Activated CD4-positive, alpha-beta T cell treated with anti-CD3 and anti-CD28 coated beads for 48 hours (primary cell): ENCODE measurements around the gene GATM.
A peak's percentile ranks its signal among the peaks of the same experiment; 100 is the strongest.
"Not testable (repeated sequence)": the region's sequence is repeated elsewhere in the genome, so short reads cannot be mapped to it uniquely, and the experiment has no call there.

Experiments used
- DNase-seq: peaks from one replicate; pipeline ENCODE4 v3.0.0-alpha.2; 2020

The GATM gene

DNA sequence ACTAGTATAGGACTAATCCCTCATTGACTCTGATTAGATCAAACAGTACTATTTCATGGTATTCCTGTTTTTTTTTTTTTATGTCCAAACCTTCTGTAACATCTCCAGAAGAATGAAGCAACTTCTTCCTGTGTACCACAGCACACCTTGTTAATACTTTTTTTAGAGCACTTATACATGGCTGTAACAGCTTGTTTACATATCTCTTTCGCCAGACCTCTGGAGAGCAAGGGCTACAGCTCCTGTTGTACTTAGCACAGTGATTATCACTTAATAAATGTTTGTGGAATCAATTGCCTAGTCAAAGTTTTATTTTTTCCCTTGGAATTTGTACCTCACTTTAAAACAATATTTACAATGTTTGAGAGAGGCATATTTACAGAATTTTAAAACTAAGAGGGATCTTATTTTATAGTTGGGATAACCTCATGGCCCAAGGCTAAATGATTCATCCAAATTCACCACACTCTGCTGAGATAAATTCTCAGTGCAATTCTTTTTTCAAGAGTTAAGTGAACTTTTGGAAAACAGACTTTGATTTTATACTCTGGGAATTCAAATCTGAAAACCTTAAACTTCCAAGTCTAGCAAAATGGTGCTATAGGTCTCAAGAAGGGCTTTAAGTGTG lies 9.2 kb upstream of the GATM start:
- no peak for DNase-seq

DNA sequence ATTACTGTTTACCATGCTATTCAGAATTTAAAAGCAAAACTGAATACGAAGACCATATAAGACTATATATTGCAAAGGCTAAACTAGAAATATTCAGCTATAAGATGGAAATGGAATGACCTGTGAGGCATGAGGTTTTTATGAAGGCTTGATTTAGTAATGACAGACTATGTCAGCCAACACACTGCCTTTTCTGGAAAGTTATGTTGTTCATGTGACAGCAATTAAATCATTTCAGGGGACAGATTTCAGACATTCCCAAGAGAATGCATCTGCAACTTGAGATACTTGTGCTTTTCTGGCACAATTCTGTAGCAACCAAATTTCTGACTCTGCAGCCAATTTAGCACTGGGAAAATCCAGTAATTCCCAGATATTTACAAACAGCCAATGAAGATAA lies 8.6 kb upstream of the GATM start:
- no peak for DNase-seq

DNA sequence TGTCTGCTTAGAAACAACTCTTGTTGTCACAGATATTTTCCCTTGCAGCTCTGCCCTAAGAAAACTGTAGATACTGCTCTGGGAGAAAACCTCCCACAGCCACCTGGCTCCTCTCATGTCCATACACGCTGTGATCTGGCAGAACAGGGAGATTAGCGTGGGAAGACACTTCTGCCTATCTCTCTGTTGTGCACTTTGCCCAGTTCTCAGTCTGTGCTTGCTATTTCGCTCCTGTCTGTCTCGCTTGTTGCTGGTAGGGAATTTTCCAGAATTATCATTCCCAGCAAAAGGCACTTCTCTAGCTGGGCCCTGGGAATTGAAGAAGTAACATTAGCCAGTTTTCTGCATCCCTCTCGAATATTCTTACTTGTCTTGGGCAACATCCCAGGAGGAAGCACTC lies 8.1 kb upstream of the GATM start:
- no peak for DNase-seq

DNA sequence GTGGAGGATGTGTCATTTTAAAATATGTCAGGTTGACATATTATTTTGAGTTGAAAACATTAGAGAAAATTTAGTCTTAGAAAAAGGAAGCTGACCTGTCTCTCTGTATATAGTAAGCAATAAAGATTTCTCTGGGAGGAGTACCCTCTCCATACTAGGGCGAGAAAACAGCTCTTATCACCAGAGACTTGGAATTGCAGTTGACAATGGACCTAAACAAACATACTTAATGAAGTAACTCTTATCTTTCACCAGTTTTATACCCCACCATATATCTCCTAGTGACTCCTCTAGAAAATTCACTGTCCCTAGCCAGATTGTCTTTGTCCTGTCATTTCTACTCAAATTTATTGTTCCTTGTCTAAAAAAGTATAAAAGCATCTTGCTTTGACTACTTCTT lies 7.2 kb upstream of the GATM start:
- DNase-seq = no peak

DNA sequence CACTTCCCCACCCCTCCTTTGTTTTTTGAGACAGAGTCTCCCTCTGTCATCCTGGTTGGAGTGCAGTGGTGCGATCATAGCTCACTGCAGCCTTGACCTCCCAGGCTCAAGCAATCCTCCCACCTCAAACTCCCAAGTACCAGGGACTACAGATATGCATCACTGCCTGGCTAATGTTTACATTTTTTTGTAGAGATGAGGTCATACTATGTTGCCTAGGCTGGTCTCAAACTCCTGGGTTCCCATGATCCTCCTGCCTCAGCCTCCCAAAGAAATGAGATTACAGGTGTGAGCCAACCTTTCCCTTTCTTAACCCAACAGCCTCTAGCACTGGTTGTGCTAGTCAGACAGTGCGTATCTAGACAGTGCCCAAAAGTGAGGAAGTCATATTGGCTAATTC lies 6.4 kb upstream of the GATM start:
- no peak for DNase-seq

DNA sequence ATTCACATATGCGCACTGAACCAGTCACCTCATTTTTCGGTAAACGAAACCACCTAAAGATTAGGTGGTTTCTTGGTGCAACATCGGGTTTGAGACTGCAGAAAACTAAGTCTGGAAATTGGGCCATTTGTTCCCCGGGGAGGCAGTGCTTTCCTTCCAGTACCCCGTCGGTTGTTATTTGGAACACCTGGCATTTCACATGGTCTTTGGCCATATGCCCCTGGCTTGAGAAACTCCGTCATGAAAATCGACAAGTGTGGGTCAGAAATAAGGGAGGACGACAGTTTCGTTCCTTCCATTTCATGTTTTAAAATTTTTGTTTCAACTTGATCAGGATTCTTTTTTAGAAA lies 544 bp upstream of the GATM start:
- no peak for DNase-seq

DNA sequence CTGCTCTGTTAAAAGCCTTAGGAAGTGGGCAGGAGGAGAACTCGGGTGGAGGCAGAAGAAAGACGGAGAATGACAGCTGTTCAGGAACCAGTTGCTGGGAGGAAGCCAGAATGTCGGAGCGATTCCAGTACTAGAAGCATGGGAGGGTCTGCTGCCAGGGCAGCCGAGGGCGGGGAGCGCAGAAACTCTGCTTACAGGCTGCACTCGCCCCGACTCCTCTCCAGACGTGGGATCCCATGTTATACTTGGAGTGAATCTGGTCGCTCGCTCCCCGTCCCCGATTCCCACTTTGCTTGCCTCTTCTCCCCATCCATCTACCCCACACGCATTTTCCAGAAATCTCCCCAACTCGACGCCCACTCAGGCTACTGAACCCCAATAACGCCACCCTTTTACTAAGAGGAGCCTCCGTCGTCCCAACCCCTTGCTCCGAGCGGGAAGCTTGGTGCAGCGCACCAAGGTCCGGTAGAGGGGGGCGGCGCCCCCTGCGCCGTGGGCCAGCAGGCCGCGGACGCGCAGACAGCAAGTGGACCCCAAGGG lies 665 bp downstream of the GATM start:
- peak; percentile 6 for DNase-seq

DNA sequence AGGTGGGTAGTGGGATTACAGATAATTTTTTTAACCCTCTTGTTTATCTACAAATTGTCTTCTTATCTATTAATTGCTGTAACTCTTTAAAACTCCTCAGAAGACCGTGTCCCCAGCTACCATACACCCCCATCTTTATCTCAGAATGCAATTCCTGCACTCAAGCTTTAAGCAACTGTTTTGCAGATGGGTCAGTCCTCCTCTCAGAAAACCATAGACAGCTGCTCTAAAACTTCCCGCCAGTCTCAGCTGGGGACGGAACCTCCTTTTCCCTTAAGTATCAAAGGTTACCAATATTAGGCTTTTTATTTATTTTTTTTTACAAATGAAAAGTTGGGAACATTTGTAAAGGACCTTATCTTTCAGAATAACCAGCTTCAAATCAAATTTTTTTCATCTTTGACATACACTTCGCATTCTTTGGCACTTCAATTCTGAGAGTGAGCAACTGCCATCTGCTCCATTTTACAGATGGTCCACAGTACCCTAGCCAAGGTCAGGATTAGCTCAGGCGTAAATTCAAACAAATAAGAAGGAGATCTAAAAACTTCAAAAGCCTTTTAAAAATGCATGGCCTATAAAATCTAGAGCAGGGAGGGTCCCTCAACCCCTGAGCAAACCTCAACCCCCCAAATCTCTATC lies 1.3 kb downstream of the GATM start:
- DNase-seq = no peak

DNA sequence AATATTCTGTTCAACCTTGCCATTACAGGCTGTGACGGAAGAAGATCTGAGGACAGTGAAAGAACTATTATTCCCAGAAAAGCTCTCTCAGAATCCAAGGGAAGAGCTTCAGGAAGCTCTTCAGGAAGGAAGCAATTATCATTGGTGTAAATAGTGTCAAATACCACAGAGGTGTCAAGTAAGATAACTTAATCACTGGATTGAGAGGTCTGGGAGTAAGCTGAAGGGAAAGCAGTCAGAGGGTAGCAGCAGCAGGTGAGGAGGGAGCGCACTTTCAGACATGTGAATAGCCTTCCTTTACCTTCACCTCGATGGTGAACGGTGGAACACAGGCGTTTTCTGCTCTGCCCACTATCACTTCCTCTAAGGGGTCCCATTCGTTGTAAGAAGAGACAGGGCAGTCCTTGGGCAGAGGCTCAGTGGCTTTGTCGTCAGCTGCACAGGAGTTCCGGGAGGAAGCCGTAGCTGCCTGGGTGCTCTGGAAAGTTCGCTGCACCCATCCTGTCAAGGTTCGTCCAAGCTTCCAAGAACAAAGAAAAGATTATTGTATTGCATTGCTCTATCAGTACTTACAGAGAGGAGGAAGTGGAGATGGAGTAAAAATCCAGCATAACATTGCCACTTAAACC lies 1.9 kb downstream of the GATM start:
- no peak for DNase-seq

DNA sequence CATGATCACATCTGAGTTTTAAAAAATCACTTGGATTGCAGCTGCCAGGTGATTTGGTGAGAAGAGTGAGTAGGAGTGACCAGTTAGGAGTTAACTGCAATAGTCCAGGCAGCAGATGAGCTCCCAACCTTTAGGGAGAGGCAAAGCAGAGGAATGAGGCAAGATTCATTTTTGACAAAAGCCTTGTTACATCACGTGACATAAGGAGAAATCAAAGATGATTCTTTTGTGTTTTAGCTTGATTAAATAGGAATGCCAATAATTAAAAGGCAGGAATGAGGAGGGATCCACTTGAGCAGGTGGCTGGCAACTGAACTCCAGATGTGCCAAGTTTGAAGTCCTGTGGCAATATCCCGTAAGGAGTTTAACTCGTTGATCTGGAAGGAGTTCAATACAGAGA lies 2.5 kb downstream of the GATM start:
- no peak for DNase-seq

DNA sequence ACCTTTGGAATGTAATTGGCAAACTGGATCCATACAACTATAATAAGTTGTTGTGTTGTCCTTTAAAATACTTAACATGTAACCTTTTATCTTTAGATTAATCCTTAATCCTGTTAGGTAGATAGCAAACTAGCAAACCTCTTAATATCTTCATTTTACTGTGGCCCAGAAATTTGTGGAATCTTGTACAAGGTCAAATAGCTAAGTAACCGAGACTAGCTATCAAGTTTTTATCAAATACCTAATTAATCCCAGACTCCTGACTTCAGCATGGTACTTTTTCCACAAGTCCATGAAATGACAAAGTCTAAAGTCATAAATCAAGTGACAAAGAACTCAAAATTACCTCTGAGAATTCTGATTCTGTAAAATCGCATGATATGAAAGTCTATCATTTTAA lies 4.4 kb downstream of the GATM start:
- DNase-seq = no peak

DNA sequence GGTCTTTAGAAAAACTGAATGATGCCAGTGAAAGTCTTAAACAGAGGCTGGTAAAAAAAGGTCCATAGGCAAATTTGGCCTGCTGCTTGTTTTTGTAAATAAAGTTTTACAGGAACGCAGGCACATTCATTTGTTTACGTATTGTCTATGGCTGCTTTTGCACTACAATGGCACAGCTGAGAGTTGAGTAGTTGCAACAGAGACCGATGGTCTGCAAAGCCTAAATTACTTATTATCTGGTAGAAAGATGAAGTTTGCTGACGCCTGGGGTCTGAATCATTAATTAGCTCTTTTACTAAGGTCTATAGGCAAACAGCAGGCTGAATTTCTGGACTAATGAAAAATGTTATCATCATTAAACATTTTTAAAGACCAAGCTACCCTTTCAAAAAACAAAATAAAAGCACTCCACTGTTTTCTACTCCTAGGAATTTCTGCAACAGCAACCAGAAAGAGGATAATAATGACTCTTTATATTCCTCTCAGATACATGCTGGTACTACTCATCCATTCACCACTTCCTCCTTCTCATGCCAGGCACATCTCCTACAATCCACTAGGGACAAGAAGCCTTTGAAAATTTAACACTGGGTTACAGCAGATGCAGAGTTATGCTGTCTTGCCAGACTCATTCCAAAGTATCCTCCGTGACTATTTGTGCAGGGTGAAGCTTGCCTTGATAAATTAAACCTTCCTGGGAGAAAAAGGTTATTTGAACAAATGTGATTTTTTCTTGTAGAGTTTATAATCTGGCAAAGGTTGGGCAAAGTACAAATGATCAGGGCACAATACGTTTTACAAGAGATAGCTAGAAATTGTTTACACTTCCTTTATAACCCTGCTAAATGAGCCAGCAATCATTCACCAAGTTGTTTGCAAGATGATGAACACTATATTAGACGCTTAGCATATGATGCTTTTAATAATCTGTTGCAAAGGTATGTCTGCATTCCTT lies 6.0 kb downstream of the GATM start:
- DNase-seq = no peak

DNA sequence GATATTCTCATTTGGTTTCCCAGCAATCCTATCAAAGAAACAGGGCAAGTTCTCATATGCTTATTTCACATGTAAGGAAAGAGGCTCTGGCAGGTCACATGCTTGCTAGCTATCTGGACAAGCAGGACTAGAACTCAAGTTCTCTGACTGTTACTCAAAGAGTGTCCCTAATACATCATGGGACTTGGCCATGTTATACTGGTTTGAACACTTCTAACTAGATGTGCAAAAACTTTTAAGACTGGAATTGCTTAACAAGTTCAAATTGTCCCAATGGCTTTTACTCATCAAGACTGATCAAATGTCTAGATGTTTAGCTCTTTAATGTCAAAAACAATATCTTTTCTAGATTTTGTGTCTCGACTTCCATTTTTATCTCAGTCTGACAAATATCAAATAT lies 6.8 kb downstream of the GATM start:
- DNase-seq = no peak

DNA sequence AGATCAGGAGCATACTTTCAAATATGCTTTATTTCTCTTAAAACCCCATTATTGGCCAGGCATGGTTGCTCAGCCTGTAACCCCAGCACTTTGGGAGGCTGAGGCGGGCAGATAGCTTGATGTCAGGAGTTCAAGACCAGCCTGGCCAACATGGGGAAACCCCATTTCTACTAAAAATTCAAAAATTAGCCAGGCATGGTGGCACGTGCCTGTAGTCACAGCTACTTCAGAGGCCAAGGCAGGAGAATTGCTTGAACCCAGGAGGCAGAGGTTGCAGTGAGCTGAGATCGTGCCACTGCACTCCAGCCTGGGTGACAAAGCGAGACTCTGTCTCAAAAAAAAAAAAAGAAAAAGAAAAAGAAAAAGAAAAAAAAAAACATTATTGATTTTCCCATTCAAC lies 8.3 kb downstream of the GATM start:
- DNase-seq = not testable (repeated sequence)

DNA sequence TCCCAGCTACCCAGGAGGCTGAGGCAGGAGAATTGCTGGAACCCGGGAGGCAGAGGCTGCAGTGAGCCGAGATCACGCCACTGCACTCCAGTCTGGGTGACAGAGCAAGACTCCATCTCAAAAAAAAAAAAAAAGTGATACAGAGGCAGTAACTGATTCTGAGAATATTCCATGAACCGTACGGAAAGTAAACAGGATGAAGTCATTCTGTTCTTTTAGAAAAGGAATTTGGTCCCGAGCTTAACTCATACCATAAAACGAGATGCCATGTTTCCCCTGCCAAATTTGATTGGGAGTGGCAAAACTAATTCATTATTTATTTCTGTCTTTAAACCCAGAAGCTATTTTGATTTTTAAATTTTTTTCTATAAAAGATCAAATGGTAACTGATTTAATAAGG lies 11.1 kb downstream of the GATM start:
- DNase-seq = not testable (repeated sequence)

DNA sequence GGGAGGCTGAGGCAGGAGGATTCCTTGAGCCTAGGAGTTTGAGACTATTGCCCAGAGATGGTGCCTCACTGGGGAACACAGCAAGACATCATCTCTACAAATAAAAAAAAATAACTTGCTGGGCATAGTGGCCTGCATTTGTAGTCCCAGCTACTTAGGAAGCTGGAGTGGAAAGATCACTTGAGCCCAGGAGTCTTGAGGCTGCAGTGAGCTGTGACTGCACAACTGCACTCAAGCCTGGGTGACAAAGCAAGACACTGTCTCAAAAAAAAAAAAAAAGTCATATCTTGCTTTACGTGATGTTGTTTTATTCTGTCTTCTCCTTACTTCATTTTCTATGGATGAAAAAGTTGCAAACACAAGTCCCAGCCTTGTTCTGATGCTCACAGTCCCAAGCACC lies 14.1 kb downstream of the GATM start:
- no peak for DNase-seq

DNA sequence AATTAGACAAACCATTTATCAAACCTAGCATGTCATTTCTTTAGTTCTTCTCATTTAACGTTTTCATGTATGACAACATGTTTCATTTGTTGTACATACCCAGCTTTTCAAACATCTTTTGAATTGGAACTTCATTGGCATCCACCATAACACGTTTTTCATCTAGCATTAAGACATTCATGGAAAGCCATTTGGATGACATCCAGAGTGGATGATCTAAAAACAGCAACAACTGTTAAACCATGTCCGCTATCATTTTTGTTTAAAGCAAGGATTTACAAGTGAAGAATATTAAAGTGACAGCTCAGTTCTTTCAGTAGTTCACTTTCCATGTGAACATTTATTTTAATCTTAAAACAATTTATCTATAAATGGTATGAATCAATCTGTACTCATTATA lies 14.5 kb downstream of the GATM start:
- no peak for DNase-seq

DNA sequence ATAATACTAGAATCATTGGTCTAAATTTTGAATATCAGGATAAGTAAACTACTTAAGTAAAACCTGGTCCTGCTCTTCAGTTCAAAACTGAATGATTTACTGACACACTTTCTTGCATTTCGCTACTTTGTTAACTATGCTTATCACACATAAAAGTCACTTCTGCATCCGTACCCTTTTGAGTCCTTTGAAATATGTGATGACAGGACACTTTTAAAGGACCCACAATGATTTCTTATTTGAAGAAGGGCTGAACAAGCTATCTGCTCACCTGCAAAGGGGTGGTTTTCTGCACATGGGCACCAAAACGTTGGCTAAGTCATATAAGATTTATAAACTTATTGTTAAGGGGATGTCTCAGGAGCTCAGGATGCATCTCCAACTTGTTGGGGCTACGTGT lies 15.0 kb downstream of the GATM start:
- no peak for DNase-seq

DNA sequence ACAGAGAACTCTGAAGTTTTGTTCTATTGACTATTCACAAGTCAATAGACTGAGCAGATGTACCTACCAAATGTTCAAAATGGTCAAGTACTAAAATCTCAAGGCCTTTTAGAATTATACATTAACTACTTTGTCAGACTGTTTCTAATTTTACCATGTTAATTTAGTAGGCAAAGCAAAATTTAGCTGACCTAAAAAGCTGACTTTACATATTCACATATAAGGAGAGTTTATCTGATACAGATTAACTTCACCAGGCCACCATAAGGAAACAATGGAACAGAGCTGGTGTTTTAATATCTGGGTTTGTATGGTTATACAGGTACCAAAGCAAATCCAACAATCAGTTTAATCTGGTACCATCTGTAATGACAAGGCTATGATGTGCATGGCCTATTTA lies 15.9 kb downstream of the GATM start:
- no peak for DNase-seq

DNA sequence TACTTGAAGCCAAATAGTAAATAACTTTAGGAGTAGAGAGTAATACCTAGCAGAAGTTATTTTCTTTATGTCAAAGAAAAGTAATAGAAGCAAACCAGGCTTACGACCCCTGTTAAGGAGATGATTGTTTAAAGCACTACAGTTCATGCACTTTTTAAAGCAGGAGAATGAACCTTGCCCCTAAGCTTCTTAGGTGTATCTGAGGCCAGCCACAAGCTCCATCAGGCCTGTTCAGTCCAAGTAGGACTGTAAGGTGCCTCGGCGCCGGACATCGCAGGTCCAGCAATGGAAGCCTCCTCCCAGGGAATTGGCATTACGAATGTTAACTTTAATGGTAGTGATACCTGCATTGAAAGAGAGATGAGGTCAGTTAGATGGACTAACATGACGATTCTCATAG lies 16.5 kb downstream of the GATM start:
- no peak for DNase-seq

DNA sequence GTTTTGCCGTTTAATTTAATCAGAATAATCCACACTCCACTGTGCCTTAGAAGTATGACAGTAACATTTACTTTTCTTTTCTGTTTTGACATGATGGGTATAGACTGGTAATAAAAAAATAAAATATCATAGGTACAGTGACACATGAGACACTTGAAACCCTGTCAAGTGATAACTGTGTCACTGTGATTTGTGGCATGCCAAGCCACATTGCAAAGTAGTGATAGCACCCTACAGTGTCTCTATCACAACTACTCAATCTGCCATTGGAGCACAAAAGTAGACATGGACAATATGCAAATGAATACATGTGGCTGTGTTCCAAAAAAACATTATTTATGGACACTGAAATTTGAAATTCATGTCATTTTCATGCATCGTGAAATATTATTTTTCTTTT lies 22.5 kb downstream of the GATM start:
- DNase-seq = no peak

DNA sequence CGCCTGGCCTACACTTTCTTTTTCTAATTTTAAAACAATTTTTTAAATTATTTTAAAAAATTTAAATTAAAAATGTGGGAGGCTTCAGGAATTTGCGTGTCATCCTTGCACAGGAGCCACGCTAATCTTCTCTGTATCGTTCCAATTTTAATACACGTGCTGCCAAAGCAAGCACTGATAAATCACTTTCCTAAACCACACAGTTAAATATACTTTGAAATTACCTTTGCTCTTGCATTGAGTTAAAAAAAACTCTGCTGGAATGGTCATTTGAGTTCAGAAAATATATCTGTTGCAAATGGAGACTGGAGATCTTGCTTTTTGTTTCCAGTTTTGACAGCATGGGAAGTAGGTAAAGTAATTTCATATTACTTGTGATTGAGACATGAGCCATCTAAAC lies 23.6 kb downstream of the GATM start:
- no peak for DNase-seq

DNA sequence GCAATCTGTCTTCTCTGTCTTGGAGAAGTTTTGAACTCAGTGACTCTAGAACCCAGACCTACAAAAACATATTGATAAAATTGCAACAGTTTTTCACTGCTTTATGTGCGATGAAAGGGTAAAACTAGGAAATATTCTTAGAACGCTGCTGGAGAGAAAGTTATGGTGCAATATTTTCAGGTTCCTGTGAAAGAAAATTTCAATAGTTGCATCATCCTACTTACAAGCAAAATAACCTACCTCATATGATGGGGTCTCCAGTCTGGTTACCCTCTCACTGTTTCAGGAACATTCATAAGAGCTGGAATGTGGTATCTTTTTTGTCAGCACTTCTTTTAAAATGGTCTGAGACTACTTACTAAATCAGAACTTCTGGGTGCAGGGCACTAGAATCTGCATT lies 27.1 kb downstream of the GATM start:
- DNase-seq = no peak

DNA sequence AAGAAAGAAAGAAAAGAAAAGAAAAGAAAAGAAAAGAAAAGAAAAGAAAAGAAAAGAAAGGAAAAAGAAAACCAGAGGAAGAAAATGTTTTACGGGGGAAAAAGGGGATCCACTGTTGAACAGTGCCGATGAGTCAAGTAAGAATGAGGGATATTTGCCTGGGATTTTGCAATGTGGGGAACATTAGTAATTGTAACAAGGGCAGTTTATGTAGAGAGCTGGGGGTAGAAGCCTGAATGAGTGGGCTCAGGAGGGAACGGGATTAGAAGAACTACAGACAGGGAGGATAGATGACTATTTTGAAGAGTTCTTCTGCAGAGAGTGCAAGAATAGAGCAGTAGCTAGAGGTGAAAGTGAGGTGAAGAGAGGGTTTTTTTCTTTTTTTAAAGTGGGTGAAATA lies 28.7 kb downstream of the GATM start:
- no peak for DNase-seq
